Neutrophil (primary cell): ENCODE data around the gene PRR35.

ENCODE experiments used
- H3K27ac ChIP-seq: fragments of 200-600 bp; sonication (generic); 2 replicates; pipeline ENCODE4 v1.5.1; 2016; ENCODE audit warnings: mild to moderate bottlenecking, moderate library complexity
- H3K27me3 ChIP-seq: fragments of 200-600 bp; sonication (generic); 2 replicates; pipeline ENCODE4 v1.6.0; 2016; ENCODE audit warnings: mild to moderate bottlenecking
- H3K36me3 ChIP-seq: fragments of 200-600 bp; sonication (generic); 2 replicates; pipeline ENCODE4 v1.5.1; 2017
- H3K4me1 ChIP-seq, 2 experiments: fragments of 200-600 bp in 1 of 2; sonication (generic) in 1 of 2; 1 replicate in 1 of 2; 2 replicates in 1 of 2; pipeline versions ENCODE4 v1.5.1 to v1.6.1; 2013 to 2016; ENCODE audit warnings: low read depth in 1 of 2, low read length in 1 of 2, mild to moderate bottlenecking in 1 of 2, moderate library complexity in 1 of 2; ENCODE audit not compliant: control insufficient read depth in 1 of 2, insufficient read depth in 1 of 2
- H3K4me3 ChIP-seq, 2 experiments: fragments of 200-600 bp in 1 of 2; sonication (generic) in 1 of 2; 1 replicate in 1 of 2; 2 replicates in 1 of 2; pipeline ENCODE4 v1.5.1; 2013 to 2016; ENCODE audit warnings: low read depth in 1 of 2, low read length in 1 of 2, mild to moderate bottlenecking in 1 of 2, moderate library complexity in 1 of 2
- H3K9me3 ChIP-seq: fragments of 200-600 bp; sonication (generic); 2 replicates; pipeline ENCODE4 v1.5.1; 2016
- TF ChIP-seq, protein P1 (sequence below): fragments of 200-600 bp; sonication (generic); IDR thresholded peaks from 2 replicates; pipeline ENCODE4 v1.5.1; 2016; ENCODE audit warnings: antibody characterized with exemption

PRR35 gene

DNA sequence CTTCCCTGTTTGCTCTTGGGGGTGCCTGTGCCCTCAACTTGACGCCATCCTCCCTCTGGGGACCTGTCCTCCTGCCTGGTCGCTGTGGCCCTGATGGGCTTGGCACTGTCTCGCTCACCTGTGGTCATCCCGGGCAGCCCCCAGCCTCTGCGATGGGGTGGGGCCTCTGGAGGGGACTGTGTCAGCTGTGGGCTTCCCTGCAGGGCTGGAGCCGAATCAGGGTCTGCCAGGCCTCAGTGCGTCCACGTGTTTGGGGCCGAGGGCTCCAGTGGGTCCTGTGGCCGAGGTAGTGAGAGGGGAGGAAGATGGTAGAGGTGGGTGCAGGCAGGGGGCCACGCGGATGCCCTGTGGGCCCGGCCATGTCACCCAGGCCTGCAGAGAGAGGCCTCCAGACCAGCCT is 17.6 kb downstream of the PRR35 start:
- Histone ChIP-seq H3K27me3 (no peaks in the 10 kb centered on the region), H3K27ac (no peak overlapping the region), H3K4me1 (peaks cover 14 to 15% of the 10 kb centered on the region in 2 experiments), H3K4me3 (no peak overlapping the region), H3K9me3 (no peaks in the 10 kb centered on the region), H3K36me3 (peaks cover 19% of the 10 kb centered on the region)
- TF ChIP-seq, protein P1, sequence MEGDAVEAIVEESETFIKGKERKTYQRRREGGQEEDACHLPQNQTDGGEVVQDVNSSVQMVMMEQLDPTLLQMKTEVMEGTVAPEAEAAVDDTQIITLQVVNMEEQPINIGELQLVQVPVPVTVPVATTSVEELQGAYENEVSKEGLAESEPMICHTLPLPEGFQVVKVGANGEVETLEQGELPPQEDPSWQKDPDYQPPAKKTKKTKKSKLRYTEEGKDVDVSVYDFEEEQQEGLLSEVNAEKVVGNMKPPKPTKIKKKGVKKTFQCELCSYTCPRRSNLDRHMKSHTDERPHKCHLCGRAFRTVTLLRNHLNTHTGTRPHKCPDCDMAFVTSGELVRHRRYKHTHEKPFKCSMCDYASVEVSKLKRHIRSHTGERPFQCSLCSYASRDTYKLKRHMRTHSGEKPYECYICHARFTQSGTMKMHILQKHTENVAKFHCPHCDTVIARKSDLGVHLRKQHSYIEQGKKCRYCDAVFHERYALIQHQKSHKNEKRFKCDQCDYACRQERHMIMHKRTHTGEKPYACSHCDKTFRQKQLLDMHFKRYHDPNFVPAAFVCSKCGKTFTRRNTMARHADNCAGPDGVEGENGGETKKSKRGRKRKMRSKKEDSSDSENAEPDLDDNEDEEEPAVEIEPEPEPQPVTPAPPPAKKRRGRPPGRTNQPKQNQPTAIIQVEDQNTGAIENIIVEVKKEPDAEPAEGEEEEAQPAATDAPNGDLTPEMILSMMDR, result no peak

DNA sequence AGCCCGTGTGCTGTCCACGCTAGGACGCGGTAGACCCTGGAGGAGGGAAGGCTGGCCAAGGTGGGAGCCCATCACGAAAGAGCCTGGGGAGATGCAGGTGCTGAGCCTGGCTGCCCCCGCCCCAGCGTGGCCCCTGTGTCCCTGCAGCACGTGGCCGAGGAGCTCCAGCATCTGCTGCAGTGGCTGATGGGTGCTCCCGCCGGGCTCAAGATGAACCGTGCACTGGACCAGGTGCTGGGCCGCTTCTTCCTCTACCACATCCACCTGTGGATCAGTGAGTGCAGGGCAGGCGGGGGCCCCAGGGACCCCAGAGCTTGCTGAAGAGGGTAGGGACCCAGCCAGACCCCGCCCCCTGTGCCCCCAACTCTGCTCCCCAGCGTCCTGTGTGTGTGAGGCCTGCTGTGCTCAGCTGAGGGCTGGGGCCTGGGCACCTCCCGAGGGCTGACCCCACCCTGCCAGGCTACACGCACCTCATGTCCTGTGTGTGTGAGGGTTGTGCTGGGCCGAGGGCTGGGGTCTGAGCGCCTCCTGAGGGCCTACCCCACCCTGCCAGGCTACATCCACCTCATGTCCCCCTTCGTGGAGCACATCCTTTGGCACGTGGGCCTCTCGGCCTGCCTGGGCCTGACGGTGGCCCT is 18.2 kb downstream of the PRR35 start:
- H3K36me3 ChIP-seq, result peaks cover 25% of the 10 kb centered on the region
- no peaks in the 10 kb centered on the region for H3K27me3 ChIP-seq
- TF ChIP-seq, protein P1, result no peak
- H3K27ac ChIP-seq, result no peak overlapping the region
- peaks cover 14 to 15% of the 10 kb centered on the region in 2 experiments for H3K4me1 ChIP-seq
- no peaks in the 10 kb centered on the region for H3K9me3 ChIP-seq
- H3K4me3 ChIP-seq, result peak overlapping the region in 1 of 2 experiments; percentile 54

DNA sequence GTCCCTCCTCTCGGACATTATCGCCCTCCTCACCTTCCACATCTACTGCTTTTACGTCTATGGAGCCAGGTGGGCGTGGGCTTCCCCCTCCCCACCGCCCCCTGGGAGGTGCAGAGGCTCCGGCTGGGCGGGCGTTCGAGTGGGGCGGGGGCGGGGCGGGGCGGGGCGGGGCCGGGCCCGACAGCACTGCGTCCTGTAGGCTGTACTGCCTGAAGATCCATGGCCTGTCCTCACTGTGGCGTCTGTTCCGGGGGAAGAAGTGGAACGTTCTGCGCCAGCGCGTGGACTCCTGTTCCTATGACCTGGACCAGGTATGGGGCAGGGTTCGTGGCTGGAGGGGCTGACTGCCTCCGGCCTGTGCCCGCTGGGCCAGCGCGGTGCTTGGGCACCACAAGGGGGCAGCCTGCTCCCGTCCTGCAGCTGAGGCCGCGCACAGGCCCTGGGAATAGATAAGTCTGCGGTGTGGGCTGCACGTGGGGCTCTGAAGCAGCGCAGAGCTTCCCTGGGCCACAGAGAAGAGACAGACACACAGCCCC is 18.7 kb downstream of the PRR35 start:
- peak overlapping the region in 1 of 2 experiments; percentile 54 for H3K4me3 ChIP-seq
- no peak overlapping the region for H3K27ac ChIP-seq
- peaks cover 27% of the 10 kb centered on the region for H3K36me3 ChIP-seq
- H3K4me1 ChIP-seq, result peaks cover 14 to 15% of the 10 kb centered on the region in 2 experiments
- H3K27me3 ChIP-seq, result no peaks in the 10 kb centered on the region
- TF ChIP-seq, protein P1, result peak; percentile 87
- H3K9me3 ChIP-seq, result no peaks in the 10 kb centered on the region

DNA sequence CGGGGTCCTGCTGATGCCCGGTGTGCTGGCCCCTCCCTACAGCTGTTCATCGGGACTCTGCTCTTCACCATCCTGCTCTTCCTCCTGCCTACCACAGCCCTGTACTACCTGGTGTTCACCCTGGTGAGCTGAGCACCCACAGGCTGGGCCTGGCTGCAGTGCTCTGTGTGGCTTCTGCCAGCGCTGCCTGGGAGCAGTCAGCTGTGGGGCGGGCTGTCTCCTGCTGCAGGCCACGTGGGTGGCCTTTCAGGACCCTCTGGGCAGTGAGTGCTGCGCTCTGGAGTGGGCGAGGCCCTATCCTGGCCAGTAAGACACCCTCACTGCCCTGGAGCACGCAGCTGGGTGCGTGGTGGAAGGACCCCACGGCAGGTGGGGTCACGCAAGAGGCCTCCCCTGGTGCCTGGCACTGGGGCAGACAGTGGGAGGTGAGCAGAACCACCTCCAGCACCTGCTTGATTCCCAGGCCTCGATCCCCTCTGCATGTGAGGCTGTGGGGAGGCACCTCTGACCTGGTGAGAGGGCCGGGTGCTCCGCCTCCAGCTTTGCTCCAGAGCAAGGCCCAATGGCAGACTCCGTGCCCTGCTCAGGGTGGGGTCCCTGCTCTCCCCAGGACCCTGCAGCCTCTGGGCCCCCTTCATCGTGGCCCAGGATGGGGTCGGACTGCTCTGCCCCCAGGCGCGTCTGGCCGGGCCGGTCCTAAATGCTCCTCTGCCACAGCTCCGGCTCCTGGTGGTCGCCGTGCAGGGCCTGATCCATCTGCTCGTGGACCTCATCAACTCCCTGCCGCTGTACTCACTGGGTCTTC is 20.1 kb downstream of the PRR35 start:
- Histone ChIP-seq H3K27me3 (peaks cover 3% of the 10 kb centered on the region), H3K4me1 (peaks cover 14 to 15% of the 10 kb centered on the region in 2 experiments), H3K36me3 (peaks cover 13% of the 10 kb centered on the region), H3K4me3 (no peak overlapping the region), H3K27ac (no peak overlapping the region), H3K9me3 (no peaks in the 10 kb centered on the region)
- TF ChIP-seq, protein P1, result no peak

DNA sequence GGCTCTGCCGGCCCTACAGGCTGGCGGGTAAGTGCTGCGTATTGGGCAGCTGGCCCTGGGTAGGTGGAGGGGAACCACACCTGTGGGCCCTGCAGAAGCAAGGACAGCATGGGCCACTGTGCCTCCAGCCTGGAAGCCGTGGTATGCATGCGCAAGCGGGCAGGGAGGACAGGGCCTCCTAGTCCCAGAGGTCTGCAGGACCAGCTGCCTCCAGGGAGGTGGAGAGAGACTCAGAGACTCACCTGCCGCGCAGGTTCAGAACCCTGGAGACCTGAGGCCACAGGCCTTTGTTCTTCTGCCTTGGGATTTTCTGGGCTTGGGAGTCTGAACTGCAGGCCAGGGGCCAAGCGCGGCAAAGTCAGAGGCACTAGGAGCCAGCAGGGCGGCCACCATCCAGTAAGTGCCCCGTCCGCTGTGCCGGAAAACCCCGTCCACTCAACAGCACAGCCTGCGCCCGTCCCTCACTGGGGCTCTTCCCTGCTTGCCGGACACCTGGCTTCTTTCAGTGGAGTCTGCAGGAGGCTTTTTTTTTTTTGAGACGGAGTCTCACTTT is 20.8 kb downstream of the PRR35 start:
- Histone ChIP-seq H3K9me3 (no peaks in the 10 kb centered on the region), H3K4me1 (peaks cover 12 to 14% of the 10 kb centered on the region in 2 experiments), H3K27ac (no peak overlapping the region), H3K36me3 (peaks cover 13% of the 10 kb centered on the region), H3K27me3 (peaks cover 9% of the 10 kb centered on the region), H3K4me3 (no peak overlapping the region)
- TF ChIP-seq, protein P1, result no peak
